ENCODE measurements around the gene ARFGEF3.
"Not testable (repeated sequence)": the region's sequence is repeated elsewhere in the genome, so short reads cannot be mapped to it uniquely, and the experiment has no call there.

ARFGEF3 gene

DNA sequence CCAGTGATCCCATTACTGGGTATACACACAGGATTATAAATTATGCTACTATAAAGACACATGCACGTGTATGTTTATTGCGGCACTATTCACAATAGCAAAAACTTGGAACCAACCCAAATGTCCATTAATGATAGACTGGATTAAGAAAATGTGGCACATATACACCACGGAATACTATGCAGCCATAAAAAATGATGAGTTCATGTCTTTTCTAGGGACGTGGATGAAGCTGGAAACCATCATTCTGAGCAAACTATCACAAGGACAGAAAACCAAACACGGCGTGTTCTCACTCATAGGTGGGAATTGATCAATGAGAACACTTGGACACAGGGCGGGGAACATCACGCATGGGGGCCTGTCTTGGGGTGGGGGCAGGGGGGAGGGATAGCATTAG, 206.9 kb downstream of the ARFGEF3 start:
- DNase-seq (ENCODE audit: low read depth): not testable (repeated sequence)

DNA sequence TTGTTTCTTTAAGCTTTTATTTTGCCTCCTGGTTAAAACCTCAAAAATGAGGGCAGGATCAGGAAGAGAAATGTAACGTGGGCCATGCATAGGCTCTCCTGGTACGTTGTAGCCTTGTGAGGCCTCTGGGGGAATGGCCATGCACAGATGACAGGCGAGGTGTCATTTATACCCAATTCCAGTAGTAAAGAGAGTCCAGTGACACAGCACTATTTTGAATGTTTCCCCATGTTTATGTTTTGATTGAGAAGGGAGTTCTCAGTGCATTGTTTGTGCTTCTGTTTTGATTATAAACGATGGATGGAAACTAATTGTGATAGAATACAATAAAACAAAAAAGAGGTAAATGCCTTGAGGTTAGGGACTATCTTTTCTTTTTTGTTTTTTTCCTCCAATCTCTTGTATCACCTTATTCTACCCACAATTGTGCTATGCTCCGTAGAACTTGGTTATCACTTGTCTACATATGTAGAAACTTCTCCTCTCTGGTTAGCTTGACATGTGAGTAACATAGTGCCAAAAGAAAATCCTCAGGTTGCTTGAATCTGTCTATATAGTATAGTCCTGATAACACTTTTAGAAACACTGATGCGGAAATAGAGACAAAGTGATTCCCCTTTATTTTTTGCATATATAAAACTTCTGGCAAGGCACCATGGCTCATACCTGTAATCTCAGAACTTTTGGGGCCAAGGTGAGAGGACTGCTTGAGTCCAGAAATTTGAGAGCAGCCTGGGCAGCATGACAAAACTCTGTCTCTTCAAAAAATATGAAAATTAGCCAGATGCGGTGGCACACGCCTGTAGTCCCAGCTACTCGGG, 209.1 kb downstream of the ARFGEF3 start:
- DNase-seq (ENCODE audit: low read depth): no peak

DNA sequence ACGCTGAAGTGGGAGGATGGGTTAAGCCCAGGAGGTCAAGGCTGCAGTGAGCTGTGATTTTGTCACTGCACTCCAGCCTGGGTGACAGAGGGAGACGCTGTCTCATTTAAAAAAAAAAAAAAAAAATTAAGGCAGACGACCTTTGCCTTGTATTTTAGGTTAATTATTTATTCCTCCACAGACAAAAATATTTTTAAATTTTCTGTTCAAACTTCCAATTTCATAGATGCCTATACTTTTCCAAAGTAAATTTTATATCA, 209.6 kb downstream of the ARFGEF3 start:
- DNase-seq (ENCODE audit: low read depth): no peak

DNA sequence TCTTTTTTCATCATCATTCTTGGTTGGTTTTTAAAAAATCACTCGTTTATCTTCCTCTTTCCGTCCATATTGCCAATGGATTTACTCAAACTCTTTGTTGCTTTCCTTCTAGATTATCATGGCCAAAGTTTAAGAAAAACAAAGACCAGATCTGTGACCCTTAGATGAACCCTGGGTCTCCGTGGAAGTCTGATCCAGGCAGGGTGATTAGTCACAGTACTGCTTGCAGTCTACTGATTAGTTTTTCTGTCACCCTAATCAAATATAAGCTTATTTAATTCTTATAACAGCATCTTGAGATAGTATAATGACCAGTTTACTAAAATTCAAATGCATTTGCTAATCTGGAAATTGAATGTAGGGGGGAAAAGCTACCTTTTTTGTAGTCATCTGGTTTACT, 210.0 kb downstream of the ARFGEF3 start:
- DNase-seq (ENCODE audit: low read depth): no peak

DNA sequence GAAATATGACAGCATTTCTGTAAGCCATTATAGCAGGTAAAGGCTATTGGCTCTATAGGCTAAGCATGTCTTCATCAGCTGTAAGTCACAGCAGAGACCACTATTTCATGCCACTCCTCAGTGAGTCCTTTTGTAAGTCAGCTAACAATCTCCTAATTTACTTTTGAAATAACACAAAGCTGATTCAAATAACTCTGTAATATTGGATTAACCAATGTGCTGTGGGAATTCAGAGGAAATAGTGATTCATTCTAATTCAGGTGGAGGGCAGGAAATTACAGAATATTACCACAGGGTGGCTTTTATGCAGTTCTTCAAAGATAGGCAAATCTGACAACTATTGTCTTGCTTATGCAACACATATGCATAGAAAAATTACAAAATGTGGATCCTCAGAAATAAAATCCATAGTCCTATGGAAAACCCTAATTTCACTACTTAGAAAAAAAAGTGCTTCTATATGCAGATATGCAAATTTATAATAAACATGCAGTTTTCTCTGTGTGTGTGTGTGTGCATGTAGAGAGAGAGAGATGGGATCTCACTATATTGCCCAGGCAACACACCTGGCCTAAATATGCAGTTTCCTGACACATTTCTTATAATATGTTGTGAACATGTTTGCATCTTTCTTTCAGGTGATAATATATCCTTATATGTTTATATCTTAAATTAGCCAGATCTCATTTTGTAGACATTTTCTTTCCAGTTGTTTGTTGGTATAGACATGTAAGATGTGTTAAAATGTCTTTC, 211.1 kb downstream of the ARFGEF3 start:
- DNase-seq (ENCODE audit: low read depth): no peak

DNA sequence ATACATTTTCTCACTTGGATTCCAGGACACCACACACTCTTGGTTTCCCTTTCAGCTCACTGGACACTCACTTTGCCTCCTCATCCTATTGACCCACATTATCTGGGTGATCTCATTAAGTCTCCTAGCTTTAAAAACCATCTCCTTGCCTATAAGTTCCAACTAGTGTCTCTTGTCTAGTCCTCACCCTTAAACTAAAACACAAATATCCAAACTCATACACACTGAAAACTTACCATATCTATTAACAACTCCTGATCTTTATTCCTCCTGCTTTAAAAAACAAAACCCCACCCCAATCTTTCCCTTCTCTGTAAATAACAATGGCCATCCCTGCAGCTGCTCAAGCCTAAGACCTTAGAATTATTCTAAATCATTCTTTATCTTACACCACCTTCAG, 212.5 kb downstream of the ARFGEF3 start:
- DNase-seq (ENCODE audit: low read depth): no peak

DNA sequence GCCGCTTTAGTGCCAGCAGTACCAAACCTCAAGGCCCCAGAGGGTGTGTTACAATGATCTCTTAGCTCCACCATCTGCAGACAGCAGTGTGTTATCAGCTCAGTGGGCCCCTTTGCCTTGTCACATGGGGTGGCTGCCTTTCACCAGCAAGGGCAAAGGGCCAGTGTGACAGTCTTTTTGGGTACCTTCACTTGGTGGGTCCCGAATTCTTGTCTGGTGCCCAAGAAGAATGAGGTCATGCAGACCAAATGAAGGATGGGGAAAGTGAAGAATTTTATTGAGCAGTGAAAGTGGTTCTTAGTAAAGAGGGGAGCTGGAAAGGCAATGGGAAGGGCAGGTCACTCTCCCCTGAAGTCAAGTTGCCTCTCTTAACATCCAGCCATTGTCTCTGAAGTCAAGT, 213.1 kb downstream of the ARFGEF3 start:
- DNase-seq (ENCODE audit: low read depth): no peak

DNA sequence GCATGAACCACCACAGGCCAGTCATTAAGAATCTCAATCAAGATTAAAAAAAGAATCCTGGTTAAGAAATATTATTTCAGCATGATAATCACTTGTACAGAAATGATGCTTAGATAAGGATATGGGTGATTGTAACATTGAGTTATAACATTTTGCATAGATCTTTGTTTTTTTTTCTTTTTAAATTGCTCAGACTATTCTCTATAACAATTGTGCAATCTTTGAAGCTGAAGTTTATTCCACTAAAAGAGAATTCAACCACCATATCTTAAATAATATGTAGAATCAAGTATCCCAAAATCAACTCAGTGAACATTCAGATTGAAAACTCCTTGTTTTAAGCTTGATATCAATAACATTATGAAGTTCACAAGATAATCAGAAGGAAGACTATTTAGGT, 215.3 kb downstream of the ARFGEF3 start:
- no peak for DNase-seq (ENCODE audit: low read depth)

DNA sequence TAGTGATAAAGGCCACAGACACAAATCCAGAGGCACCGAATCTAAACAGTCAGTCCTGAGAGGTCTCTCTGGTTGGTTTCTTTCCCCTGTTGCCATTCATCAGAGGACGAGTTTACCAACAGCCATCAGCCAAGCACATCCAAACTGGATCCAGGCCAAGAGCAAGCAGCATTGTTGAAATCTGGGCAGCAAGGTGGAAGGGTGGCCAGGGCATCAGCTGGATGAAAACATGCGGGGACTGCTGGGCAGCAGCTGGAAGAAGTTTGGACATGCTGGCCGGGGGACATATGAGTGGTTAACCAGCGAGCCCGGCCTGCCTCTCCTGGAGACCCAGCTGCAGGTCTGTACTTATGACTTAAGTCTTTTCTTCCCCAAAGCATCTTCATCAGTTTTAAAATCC, 216.1 kb downstream of the ARFGEF3 start, which contains the start of gene SMIM28:
TSS of gene SMIM28 (plus strand) at position 62 of the 400 bp plus-strand sequence. CDS start at position 230, 168 bp downstream.
- DNase-seq (ENCODE audit: low read depth): no peak

DNA sequence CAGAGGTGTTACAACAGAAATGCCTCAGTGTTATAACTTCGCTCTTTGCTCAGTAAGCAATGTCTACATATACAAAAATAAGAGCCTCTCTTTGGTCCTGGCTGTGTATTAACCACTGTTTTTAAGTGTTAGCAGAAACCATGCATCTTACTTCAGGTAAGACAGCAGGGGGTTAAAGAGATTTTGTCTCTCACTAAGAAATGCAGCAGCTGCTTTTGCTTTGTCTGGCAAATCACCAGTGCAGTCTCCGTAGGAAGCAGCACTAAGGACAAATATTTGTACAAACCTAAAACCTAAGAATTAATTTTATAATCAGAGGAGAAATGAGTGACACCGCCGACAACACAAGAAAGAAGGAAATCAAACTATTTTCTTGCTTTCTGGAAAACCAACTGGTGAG, 216.7 kb downstream of the ARFGEF3 start:
- no peak for DNase-seq (ENCODE audit: low read depth)

DNA sequence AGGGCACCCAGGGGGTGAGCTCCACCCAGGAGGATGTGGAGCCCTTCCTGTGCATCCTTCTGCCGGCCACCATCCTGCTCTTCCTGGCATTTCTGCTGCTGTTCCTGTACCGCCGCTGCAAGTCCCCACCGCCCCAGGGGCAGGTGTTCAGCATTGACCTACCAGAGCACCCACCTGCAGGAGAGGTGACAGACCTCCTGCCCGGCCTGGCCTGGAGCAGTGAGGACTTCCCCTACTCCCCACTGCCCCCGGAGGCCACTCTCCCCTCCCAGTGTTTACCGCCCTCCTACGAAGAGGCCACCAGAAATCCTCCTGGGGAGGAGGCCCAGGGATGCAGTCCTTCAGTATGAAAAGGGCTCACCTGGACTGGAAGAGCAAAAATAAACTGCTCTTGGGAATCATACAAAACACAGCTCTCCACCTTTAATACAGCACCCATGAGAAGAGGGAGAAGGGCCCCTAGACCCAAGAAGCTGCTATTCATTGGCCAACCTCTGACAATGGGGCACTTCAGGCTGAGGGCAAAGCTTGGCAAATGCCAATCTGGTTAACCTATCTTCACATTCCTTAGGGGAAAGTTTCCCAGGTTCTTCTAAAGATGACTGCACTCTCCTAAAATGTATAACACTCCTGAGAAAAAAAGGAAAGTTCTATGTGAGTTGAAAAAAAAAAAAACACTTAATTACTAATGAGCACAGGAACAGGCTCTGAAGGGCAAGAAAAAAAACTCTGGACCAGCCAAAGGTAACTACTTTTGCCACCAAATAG, 220.9 kb downstream of the ARFGEF3 start:
- no peak for DNase-seq (ENCODE audit: low read depth)

DNA sequence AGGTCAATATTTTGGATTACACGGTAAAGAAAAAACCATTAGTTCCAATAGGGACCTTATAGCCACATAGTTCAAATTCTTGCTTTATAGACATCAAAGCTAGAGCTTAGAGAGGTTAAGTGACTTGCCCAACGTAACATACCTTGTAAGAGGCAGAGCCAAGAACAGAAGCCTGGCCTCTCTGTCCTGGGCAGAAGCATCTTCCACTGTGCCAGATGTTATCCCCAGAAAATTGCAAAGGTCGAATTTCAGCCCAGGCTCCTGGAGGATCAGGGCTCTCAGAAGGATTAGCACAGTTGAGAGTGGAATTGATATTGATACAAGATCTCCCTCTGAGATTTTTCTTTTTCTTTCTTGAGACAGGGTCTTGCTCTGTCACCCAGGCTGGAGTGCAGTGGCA, 222.0 kb downstream of the ARFGEF3 start:
- no peak for DNase-seq (ENCODE audit: low read depth)

DNA sequence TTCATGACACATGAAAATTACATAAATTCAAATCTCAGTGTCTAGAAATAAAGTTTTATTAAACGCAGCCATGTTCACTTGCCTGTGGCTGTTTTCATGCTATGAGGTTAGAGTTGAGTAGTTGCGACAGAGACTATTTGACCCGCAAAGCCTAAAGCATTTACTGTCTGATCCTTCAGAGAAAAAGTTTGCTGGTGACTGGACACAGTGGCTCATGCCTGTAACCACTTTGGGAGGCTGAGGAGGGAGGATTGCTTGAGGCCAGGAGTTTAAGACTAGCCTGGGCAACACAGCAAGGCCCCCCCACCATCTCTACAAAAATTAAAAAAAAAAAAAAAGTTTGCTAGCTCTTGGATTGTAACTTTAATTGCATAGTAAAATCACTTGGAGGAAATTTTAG, 225.2 kb downstream of the ARFGEF3 start:
- no peak for DNase-seq (ENCODE audit: low read depth)

DNA sequence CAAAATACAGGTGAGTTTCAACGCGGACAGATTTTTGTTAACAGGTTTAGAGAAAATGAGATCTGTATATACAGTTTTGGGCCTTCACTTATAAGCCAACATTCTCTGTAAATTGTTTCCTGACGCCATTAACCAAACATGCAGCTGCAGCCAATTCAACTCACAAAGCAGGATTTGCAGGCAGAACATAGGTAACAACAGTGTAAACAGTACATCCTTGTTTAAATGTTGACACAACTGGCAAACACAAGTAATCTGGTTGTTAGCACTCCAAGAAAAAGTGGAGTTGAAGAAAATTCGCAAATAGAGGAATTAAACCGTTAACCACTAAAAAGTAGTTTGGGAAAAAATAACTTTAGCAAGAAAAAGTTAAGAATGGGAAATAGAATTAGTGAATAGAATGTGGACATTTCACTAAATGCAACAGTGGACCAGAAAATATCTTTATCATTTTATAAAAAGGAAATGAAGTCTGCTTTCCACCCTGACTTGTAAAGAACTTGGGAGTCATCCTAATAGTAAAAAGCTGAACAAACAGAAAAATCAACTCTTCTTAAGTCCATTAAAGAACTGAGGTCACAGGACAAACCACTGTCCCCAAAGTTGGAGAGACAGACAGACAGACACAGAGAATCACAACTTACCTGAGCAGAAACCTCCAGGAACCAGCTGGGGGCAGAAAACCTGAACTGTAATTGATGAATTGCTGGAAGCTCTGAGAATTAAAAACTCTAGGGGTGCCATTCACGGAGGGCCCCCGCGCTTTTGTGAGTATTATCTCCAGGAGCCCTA, 226.0 kb downstream of the ARFGEF3 start:
- DNase-seq (ENCODE audit: low read depth): no peak

DNA sequence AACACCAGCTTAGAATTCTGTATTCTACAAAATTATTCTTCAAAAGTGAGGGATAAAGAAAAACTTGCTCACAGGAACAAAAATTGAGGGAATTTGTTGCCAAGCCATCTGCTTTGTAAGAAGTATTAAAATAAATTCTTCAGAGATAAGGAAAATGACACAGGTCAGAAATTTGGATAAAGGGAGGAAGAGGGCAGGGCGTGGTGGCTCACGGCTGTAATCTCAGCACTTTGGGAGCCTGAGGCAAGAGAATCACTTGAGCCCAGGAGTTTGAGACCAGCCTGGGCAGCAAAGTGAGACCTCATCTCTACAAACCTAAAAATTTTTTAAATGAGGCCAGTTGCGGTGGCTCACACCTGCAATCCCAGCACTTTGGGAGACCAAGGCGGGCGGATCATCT, 227.8 kb downstream of the ARFGEF3 start:
- DNase-seq (ENCODE audit: low read depth): no peak
